ENCODE results near the gene USP38. TPM values are rescaled to one million over a fixed set of nuclear protein-coding genes. Genes with fewer than 3 reads are reported as not detected.
A peak's percentile ranks its signal among the peaks of the same experiment; 100 is the strongest.
"Not testable (repeated sequence)": the region's sequence is repeated elsewhere in the genome, so short reads cannot be mapped to it uniquely, and the experiment has no call there.

The USP38 gene
- 12.3 TPM for polyA plus RNA-seq (2013, experiment 1 of 2; ENCODE audit: insufficient read length)
- 11.9 TPM for polyA plus RNA-seq (2013, experiment 2 of 2; ENCODE audit: insufficient read length)

GRCh38 chr4:143184503-143185252, at the start of gene USP38:
TSS of gene USP38 (plus strand) at chr4:143184917. CDS start at chr4:143185451, 534 bp downstream.
- DNase-seq, result peak; percentile 93

- no peak for DNase-seq
Measured at GRCh38 chr4:143135358-143135757, 49.4 kb upstream of the USP38 start.

GRCh38 chr4:143140696-143141095, 44.0 kb upstream of the USP38 start:
- no peak for DNase-seq

- DNase-seq, result no peak
Measured at GRCh38 chr4:143148521-143148920, 36.2 kb upstream of the USP38 start.

GRCh38 chr4:143156853-143157252, 27.9 kb upstream of the USP38 start:
- DNase-seq, result no peak

GRCh38 chr4:143163614-143164013, 21.1 kb upstream of the USP38 start:
- DNase-seq, result no peak

- DNase-seq, result not testable (repeated sequence)
Measured at GRCh38 chr4:143166722-143167121, 18.0 kb upstream of the USP38 start.

- DNase-seq, result no peak
Measured at GRCh38 chr4:143178923-143179322, 5.8 kb upstream of the USP38 start.

GRCh38 chr4:143183513-143184216, 1.1 kb upstream of the USP38 start:
- no peak for DNase-seq

GRCh38 chr4:143184217-143184502, 557 bp upstream of the USP38 start:
- no peak for DNase-seq

- no peak for DNase-seq
Measured at GRCh38 chr4:143185253-143186107, 763 bp downstream of the USP38 start.

GRCh38 chr4:143186212-143186611, 1.5 kb downstream of the USP38 start:
- peak; percentile 16 for DNase-seq

- DNase-seq, result peak; percentile 8
Measured at GRCh38 chr4:143186649-143187048, 1.9 kb downstream of the USP38 start.

- DNase-seq, result peak; percentile 4
Measured at GRCh38 chr4:143188136-143189088, 3.7 kb downstream of the USP38 start.

- DNase-seq, result no peak
Measured at GRCh38 chr4:143189528-143189927, 4.8 kb downstream of the USP38 start.

- no peak for DNase-seq
Measured at GRCh38 chr4:143195581-143195980, 10.9 kb downstream of the USP38 start.

- no peak for DNase-seq
Measured at GRCh38 chr4:143196323-143196722, 11.6 kb downstream of the USP38 start.

- no peak for DNase-seq
Measured at GRCh38 chr4:143199503-143199902, 14.8 kb downstream of the USP38 start.

GRCh38 chr4:143202824-143203223, 18.1 kb downstream of the USP38 start:
- peak; percentile 18 for DNase-seq

GRCh38 chr4:143203577-143203976, 18.9 kb downstream of the USP38 start:
- no peak for DNase-seq

- peak; percentile 39 for DNase-seq
Measured at GRCh38 chr4:143207555-143207954, 22.8 kb downstream of the USP38 start.

- DNase-seq, result no peak
Measured at GRCh38 chr4:143212566-143212965, 27.8 kb downstream of the USP38 start.

Data from fibroblast of skin of back (primary cell).